GM12878 (cell line): ENCODE results near the gene PEMT.

Source experiments
- BRCA1 ChIP-seq: IDR thresholded peaks from 2 replicates; pipeline ENCODE4 v1.6.1; 2011; ENCODE audit warnings: low read depth, low read length, improper control_type of control experiment
- MYC ChIP-seq: IDR thresholded peaks from 2 replicates; pipeline ENCODE4 v1.6.1; 2011; ENCODE audit warnings: mild to moderate bottlenecking, low read length, moderate library complexity, inconsistent platforms; ENCODE audit not compliant: insufficient read depth, insufficient replicate concordance, insufficient read length, severe bottlenecking
- POLR2A ChIP-seq: IDR thresholded peaks from 2 replicates; pipeline ENCODE4 v1.6.1; 2011; ENCODE audit warnings: low read depth, mild to moderate bottlenecking, low read length
- POLR2AphosphoS2 ChIP-seq: IDR thresholded peaks from 2 replicates; pipeline ENCODE4 v1.6.1; 2011; ENCODE audit warnings: low read depth, mild to moderate bottlenecking, low read length, improper control_type of control experiment, moderate library complexity
- RAD21 ChIP-seq: IDR thresholded peaks from 2 replicates; pipeline ENCODE4 v1.6.1; 2011; ENCODE audit warnings: mild to moderate bottlenecking, low read depth, low read length, moderate library complexity; ENCODE audit not compliant: insufficient read depth
- SIN3A ChIP-seq: IDR thresholded peaks from 2 replicates; pipeline ENCODE4 v1.6.1; 2012; ENCODE audit warnings: low read depth, low read length, improper control_type of control experiment
- ZNF274 ChIP-seq: IDR thresholded peaks from one replicate; pipeline ENCODE4 v1.8.0; 2011; ENCODE audit not compliant: insufficient read length, insufficient read depth
- TF ChIP-seq, protein P1 (sequence below), 3 experiments: IDR thresholded peaks in 2 of 3; conservative IDR thresholded peaks in 1 of 3; 2 replicates each; pipeline ENCODE4 v1.5.1; 2011; ENCODE audit warnings: low read depth in 3 of 3, low read length in 3 of 3, mild to moderate bottlenecking in 3 of 3, control low read depth in 2 of 3, moderate library complexity in 2 of 3, inconsistent platforms in 1 of 3, mixed read lengths in 1 of 3; ENCODE audit not compliant: control insufficient read depth in 2 of 3, insufficient read depth in 1 of 3; ENCODE audit errors: extremely low read depth in 1 of 3
- TF ChIP-seq, protein P2 (sequence below): IDR thresholded peaks from 2 replicates; pipeline ENCODE4 v1.6.1; 2012; ENCODE audit warnings: improper control_type of control experiment, low read depth, low read length; ENCODE audit not compliant: insufficient replicate concordance
- TF ChIP-seq, protein P3 (sequence below): IDR thresholded peaks from 2 replicates; pipeline ENCODE4 v1.6.1; 2012; ENCODE audit warnings: mild to moderate bottlenecking, low read depth, low read length

DNA sequence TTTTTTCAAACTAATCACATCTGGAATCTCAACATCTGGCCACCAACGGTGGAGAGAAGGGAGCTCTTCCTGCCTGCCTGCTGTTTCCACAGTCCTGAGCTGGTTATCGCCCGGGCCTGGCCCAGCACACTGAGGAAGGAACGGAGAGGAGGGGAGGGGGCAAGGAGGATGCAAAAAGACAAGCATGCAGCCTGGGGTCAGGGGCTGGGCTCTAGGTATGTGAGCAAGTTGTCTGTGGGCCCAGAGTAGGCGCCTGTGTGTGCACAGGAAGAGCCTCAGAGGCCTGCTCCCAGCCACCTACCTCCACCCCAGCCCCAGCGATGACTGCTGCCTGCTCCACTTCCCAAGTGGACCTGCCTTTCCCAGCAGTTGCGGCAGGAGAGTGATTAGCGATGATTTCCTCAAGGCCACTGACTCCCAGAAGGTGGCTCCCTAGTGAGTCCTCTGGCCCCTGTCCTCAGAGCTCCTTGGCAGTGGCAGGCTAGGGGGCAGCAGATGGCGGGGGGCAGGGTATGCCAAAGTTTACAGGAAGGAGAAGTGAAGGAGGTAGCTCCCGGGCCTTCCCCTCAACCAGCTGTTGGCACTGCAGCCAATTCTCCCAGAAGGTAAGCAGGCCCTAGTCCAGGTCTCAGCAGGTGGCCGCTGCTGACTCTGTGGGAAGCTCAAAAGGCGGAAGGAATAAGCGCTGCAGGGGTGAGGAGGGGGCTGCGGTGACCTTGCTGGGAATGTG is 68.3 kb downstream of the PEMT start:
- TF ChIP-seq, protein P1, sequence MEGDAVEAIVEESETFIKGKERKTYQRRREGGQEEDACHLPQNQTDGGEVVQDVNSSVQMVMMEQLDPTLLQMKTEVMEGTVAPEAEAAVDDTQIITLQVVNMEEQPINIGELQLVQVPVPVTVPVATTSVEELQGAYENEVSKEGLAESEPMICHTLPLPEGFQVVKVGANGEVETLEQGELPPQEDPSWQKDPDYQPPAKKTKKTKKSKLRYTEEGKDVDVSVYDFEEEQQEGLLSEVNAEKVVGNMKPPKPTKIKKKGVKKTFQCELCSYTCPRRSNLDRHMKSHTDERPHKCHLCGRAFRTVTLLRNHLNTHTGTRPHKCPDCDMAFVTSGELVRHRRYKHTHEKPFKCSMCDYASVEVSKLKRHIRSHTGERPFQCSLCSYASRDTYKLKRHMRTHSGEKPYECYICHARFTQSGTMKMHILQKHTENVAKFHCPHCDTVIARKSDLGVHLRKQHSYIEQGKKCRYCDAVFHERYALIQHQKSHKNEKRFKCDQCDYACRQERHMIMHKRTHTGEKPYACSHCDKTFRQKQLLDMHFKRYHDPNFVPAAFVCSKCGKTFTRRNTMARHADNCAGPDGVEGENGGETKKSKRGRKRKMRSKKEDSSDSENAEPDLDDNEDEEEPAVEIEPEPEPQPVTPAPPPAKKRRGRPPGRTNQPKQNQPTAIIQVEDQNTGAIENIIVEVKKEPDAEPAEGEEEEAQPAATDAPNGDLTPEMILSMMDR (IDR thresholded peaks at IDR 0.05 in 2 of 3, conservative IDR thresholded peaks at IDR 0.05 in 1 of 3; ENCODE audit: control insufficient read depth in 2 of 3, extremely low read depth in 1 of 3, insufficient read depth in 1 of 3, low read depth in 3 of 3, low read length in 3 of 3), result no peak
- TF ChIP-seq, protein P2, sequence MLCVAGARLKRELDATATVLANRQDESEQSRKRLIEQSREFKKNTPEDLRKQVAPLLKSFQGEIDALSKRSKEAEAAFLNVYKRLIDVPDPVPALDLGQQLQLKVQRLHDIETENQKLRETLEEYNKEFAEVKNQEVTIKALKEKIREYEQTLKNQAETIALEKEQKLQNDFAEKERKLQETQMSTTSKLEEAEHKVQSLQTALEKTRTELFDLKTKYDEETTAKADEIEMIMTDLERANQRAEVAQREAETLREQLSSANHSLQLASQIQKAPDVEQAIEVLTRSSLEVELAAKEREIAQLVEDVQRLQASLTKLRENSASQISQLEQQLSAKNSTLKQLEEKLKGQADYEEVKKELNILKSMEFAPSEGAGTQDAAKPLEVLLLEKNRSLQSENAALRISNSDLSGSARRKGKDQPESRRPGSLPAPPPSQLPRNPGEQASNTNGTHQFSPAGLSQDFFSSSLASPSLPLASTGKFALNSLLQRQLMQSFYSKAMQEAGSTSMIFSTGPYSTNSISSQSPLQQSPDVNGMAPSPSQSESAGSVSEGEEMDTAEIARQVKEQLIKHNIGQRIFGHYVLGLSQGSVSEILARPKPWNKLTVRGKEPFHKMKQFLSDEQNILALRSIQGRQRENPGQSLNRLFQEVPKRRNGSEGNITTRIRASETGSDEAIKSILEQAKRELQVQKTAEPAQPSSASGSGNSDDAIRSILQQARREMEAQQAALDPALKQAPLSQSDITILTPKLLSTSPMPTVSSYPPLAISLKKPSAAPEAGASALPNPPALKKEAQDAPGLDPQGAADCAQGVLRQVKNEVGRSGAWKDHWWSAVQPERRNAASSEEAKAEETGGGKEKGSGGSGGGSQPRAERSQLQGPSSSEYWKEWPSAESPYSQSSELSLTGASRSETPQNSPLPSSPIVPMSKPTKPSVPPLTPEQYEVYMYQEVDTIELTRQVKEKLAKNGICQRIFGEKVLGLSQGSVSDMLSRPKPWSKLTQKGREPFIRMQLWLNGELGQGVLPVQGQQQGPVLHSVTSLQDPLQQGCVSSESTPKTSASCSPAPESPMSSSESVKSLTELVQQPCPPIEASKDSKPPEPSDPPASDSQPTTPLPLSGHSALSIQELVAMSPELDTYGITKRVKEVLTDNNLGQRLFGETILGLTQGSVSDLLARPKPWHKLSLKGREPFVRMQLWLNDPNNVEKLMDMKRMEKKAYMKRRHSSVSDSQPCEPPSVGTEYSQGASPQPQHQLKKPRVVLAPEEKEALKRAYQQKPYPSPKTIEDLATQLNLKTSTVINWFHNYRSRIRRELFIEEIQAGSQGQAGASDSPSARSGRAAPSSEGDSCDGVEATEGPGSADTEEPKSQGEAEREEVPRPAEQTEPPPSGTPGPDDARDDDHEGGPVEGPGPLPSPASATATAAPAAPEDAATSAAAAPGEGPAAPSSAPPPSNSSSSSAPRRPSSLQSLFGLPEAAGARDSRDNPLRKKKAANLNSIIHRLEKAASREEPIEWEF, result no peak
- TF ChIP-seq ZNF274 (no peak), MYC (no peak), RAD21 (no peak), BRCA1 (no peak), SIN3A (no peak), POLR2AphosphoS2 (no peak), POLR2A (no peak)
- TF ChIP-seq, protein P3, sequence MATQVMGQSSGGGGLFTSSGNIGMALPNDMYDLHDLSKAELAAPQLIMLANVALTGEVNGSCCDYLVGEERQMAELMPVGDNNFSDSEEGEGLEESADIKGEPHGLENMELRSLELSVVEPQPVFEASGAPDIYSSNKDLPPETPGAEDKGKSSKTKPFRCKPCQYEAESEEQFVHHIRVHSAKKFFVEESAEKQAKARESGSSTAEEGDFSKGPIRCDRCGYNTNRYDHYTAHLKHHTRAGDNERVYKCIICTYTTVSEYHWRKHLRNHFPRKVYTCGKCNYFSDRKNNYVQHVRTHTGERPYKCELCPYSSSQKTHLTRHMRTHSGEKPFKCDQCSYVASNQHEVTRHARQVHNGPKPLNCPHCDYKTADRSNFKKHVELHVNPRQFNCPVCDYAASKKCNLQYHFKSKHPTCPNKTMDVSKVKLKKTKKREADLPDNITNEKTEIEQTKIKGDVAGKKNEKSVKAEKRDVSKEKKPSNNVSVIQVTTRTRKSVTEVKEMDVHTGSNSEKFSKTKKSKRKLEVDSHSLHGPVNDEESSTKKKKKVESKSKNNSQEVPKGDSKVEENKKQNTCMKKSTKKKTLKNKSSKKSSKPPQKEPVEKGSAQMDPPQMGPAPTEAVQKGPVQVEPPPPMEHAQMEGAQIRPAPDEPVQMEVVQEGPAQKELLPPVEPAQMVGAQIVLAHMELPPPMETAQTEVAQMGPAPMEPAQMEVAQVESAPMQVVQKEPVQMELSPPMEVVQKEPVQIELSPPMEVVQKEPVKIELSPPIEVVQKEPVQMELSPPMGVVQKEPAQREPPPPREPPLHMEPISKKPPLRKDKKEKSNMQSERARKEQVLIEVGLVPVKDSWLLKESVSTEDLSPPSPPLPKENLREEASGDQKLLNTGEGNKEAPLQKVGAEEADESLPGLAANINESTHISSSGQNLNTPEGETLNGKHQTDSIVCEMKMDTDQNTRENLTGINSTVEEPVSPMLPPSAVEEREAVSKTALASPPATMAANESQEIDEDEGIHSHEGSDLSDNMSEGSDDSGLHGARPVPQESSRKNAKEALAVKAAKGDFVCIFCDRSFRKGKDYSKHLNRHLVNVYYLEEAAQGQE, result no peak
